Activated CD4-positive, alpha-beta memory T cell treated with anti-CD3 and anti-CD28 coated beads for 36 hours (primary cell): ENCODE measurements around the gene CLINT1. TPM values are rescaled to one million over a fixed set of nuclear protein-coding genes. Genes with fewer than 3 reads are reported as not detected.

Experiments used
- CTCF ChIA-PET: fragments of 350-600 bp; sonication (Branson Sonifier 250); formaldehyde crosslinking; loops from one replicate; lab custom pipeline; 2021; ENCODE audit warnings: antibody characterized with exemption, inconsistent platforms; lab: Charles Lee
- POLR2A ChIA-PET: fragments of 350-600 bp; sonication (Branson Sonifier 250); formaldehyde crosslinking; loops from one replicate; lab custom pipeline; 2021; ENCODE audit warnings: antibody characterized with exemption; lab: Charles Lee
- DNase-seq: peaks from one replicate; pipeline ENCODE4 v3.0.0-alpha.2; 2020
- H3K27ac Mint-ChIP-seq: one replicate; pipeline ENCODE4 v1.8.0; 2021; ENCODE audit warnings: mixed read lengths
- H3K27me3 Mint-ChIP-seq: one replicate; pipeline ENCODE4 v1.8.0; 2021; ENCODE audit warnings: mixed read lengths
- H3K36me3 Mint-ChIP-seq: one replicate; pipeline ENCODE4 v1.8.0; 2021; ENCODE audit warnings: mixed read lengths
- H3K4me1 Mint-ChIP-seq: one replicate; pipeline ENCODE4 v1.8.0; 2021; ENCODE audit warnings: low read depth, mixed read lengths
- H3K4me3 Mint-ChIP-seq: one replicate; pipeline ENCODE4 v1.8.0; 2021; ENCODE audit warnings: mild to moderate bottlenecking, mixed read lengths
- H3K9me3 Mint-ChIP-seq: one replicate; pipeline ENCODE4 v1.8.0; 2021; ENCODE audit warnings: mixed read lengths
- intact Hi-C: fragments of 100-400 bp; cut with micrococcal nuclease; formaldehyde crosslinking; loops from one replicate; pipeline ENCODE4 v1.15.1; 2023
- total RNA-seq, 2 experiments: library from RNA; stranded (reverse); gene quantifications; one replicate each; pipeline ENCODE4 v1.2.3, GENCODE V29; 2021

The CLINT1 gene
- total RNA-seq, 2 experiments from 2014 or later: 48.7 to 49.4 TPM

DNA sequence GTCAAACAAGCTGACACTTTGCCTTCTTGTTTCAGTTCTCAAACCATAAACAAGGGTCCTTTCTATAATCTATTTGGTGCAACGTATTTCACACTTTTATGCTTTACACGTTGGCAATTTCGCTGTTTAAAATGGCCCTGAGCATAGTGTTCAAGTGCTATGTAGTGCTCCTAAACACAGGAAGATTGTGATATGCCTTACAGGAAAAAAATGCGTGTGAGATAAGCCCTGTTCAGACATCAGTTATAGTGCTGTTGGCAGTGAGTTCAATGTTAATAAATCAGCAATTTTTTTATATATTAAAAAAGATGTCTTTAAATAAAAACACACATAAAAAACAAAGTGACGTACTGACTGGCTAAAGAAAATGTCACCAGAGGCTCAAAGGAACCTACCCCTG lies 23.9 kb downstream of the CLINT1 start:
- intact Hi-C loops: no loop called here
- H3K4me3 Mint-ChIP-seq: no peak overlapping the region
- H3K27me3 Mint-ChIP-seq: no peaks in the 10 kb centered on the region
- H3K27ac Mint-ChIP-seq: no peak overlapping the region
- no peaks in the 10 kb centered on the region for H3K36me3 Mint-ChIP-seq
- CTCF ChIA-PET: interaction anchor here (0.6 to 1.2 kb wide), 3 partner anchors 9 to 240 kb away, joined by 3 to 4 read pairs (median 3); no protein-coding TSS in a partner anchor
- no peaks in the 10 kb centered on the region for H3K9me3 Mint-ChIP-seq
- POLR2A ChIA-PET: no interaction called here
- DNase-seq: no peak
- H3K4me1 Mint-ChIP-seq: peaks cover 23% of the 10 kb centered on the region

DNA sequence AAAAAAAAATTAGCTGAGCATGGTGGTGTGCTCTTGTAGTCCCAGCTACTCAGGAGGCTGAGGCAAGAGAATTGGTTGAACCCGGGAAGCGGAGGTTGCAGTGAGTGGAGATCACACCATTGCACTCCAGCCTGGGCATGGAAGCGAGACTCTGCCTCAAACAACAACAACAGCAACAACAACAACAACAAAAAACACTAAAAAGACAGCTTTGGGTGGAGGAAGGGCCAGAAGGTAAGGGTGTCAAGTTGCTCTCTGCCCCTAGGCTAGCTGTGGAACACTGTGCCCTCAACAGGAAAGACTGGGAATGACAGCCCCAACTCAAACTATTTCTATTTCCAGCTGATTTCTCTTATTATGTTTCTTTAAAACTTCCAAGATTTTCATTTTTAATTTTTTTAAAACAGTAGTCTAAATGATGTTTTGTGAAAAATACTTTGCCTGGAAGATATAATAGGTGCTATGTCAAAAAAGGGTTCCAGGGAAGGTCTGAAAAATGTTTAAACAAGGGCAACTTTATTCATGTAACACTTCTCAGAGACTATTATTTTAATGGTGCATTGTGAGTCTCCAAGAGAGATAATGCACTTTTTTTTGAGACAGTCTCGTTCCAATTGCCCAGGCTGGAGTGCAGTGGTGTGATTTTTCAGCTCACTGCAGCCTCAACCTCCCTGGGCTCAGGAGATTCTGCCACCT lies 29.9 kb downstream of the CLINT1 start:
- ChIA-PET CTCF (interaction anchor here (0.9 to 1.6 kb wide), 8 partner anchors 9 to 166 kb away, joined by 3 to 8 read pairs (median 4); no protein-coding TSS in a partner anchor), POLR2A (interaction anchor here (0.6 kb wide), 1 partner anchor 19 kb away, joined by 4 read pairs; no protein-coding TSS in a partner anchor)
- no peak for DNase-seq
- no peaks in the 10 kb centered on the region for H3K27me3 Mint-ChIP-seq
- no peaks in the 10 kb centered on the region for H3K36me3 Mint-ChIP-seq
- no peaks in the 10 kb centered on the region for H3K9me3 Mint-ChIP-seq
- H3K27ac Mint-ChIP-seq: no peak overlapping the region
- H3K4me1 Mint-ChIP-seq: peaks cover 32% of the 10 kb centered on the region
- no peak overlapping the region for H3K4me3 Mint-ChIP-seq
- intact Hi-C loops: no loop called here

GRCh38 chr5:157828105-157828943 lies 30.6 kb downstream of the CLINT1 start:
- Mint-ChIP-seq H3K4me3 (no peak overlapping the region), H3K27ac (no peak overlapping the region), H3K4me1 (peaks cover 32% of the 10 kb centered on the region), H3K27me3 (no peaks in the 10 kb centered on the region), H3K9me3 (no peaks in the 10 kb centered on the region), H3K36me3 (no peaks in the 10 kb centered on the region)
- CTCF ChIA-PET: interaction anchor here (0.9 to 1.6 kb wide), 8 partner anchors 8 to 166 kb away, joined by 3 to 8 read pairs (median 4); no protein-coding TSS in a partner anchor
- intact Hi-C loops: no loop called here
- POLR2A ChIA-PET: no interaction called here
- DNase-seq: no peak

GRCh38 chr5:157827423-157827822 lies 31.5 kb downstream of the CLINT1 start:
- intact Hi-C loops: no loop called here
- POLR2A ChIA-PET: no interaction called here
- CTCF ChIA-PET: interaction anchor here (1.3 kb wide), 1 partner anchor 88 kb away, joined by 3 read pairs; no protein-coding TSS in a partner anchor
- Mint-ChIP-seq H3K36me3 (no peaks in the 10 kb centered on the region), H3K27ac (no peak overlapping the region), H3K4me3 (no peak overlapping the region), H3K27me3 (no peaks in the 10 kb centered on the region), H3K4me1 (peaks cover 30% of the 10 kb centered on the region), H3K9me3 (peaks cover 1% of the 10 kb centered on the region)
- no peak for DNase-seq

GRCh38 chr5:157823655-157824054 lies 35.3 kb downstream of the CLINT1 start:
- H3K27ac Mint-ChIP-seq: no peak overlapping the region
- intact Hi-C loops: loop anchor here (2.0 kb wide), 1 partner anchor 35 kb away; the partner anchor contains the start of gene CLINT1
- H3K4me3 Mint-ChIP-seq: no peak overlapping the region
- peaks cover 42% of the 10 kb centered on the region for H3K4me1 Mint-ChIP-seq
- H3K36me3 Mint-ChIP-seq: peaks cover 5% of the 10 kb centered on the region
- ChIA-PET POLR2A (no interaction called here), CTCF (interaction anchor here (1.3 to 2.0 kb wide), 3 partner anchors 69 to 171 kb away, joined by 4 to 9 read pairs (median 7); no protein-coding TSS in a partner anchor)
- H3K27me3 Mint-ChIP-seq: no peaks in the 10 kb centered on the region
- no peak for DNase-seq
- peaks cover 11% of the 10 kb centered on the region for H3K9me3 Mint-ChIP-seq

DNA sequence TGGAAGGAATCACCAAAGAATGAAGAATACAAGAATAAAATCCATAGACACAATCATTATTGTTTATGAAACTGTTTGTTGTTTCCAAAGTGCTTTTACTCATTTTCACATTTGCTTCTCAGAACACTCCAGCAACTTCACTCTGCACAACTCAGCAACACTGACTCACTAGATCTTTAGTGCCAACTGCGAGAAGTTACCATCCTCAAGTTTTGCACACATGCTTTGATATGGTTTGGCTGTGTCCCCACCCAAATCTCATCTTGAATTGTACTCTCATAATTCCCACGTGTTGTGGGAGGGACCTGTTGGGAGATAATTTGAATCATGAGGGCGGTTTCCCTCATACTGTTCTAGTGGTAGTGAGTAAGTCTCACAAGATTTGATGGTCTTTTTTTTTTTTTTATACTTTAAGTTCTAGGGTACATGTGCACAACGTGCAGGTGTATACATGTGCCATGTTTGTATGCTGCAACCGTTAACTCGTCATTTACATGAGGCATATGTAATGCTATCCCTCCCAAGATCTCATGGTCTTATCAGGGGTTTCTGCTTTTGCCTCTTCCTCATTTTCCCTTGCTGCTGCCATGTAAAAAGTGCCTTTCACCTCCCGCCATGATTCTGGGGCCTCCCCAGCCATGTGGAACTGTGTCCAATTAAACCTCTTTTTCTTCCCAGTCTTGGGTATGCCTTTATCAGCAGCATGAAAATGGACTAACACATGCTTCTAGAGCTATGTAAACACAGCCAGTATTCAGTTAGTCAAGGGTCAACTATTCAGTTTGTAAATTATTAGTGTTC lies 36.9 kb downstream of the CLINT1 start:
- intact Hi-C loops: loop anchor here (2.0 kb wide), 1 partner anchor 37 kb away; the partner anchor contains the start of gene CLINT1
- peak; percentile 37 for DNase-seq
- H3K4me3 Mint-ChIP-seq: no peak overlapping the region
- H3K27me3 Mint-ChIP-seq: no peaks in the 10 kb centered on the region
- H3K4me1 Mint-ChIP-seq: peaks cover 31% of the 10 kb centered on the region
- H3K27ac Mint-ChIP-seq: peak overlapping the region; percentile 19
- POLR2A ChIA-PET: no interaction called here
- H3K9me3 Mint-ChIP-seq: peaks cover 13% of the 10 kb centered on the region
- peaks cover 5% of the 10 kb centered on the region for H3K36me3 Mint-ChIP-seq
- CTCF ChIA-PET: interaction anchor here (1.3 to 2.0 kb wide), 3 partner anchors 71 to 173 kb away, joined by 4 to 9 read pairs (median 7); no protein-coding TSS in a partner anchor

- Mint-ChIP-seq H3K27ac (no peak overlapping the region), H3K9me3 (peaks cover 13% of the 10 kb centered on the region), H3K4me3 (no peak overlapping the region), H3K36me3 (peaks cover 7% of the 10 kb centered on the region), H3K27me3 (no peaks in the 10 kb centered on the region), H3K4me1 (peaks cover 31% of the 10 kb centered on the region)
- intact Hi-C loops: no loop called here
- ChIA-PET POLR2A (no interaction called here), CTCF (no interaction called here)
- no peak for DNase-seq
Measured at GRCh38 chr5:157821405-157821804, 37.5 kb downstream of the CLINT1 start.

- ChIA-PET POLR2A (no interaction called here), CTCF (interaction anchor here (0.9 to 4.4 kb wide), 9 partner anchors 8 to 174 kb away, joined by 3 to 95 read pairs (median 3); no protein-coding TSS in a partner anchor)
- H3K4me1 Mint-ChIP-seq: peaks cover 25% of the 10 kb centered on the region
- no peak overlapping the region for H3K4me3 Mint-ChIP-seq
- H3K36me3 Mint-ChIP-seq: peaks cover 7% of the 10 kb centered on the region
- H3K27ac Mint-ChIP-seq: no peak overlapping the region
- H3K27me3 Mint-ChIP-seq: no peaks in the 10 kb centered on the region
- H3K9me3 Mint-ChIP-seq: peaks cover 13% of the 10 kb centered on the region
- intact Hi-C loops: loop anchor here (1.0 kb wide), 1 partner anchor 98 kb away; no protein-coding TSS in a partner anchor
- no peak for DNase-seq
Measured at GRCh38 chr5:157820593-157821252, 38.2 kb downstream of the CLINT1 start.

GRCh38 chr5:157819502-157820115 lies 39.3 kb downstream of the CLINT1 start:
- ChIA-PET CTCF (interaction anchor here (0.7 to 4.4 kb wide), 12 partner anchors 9 to 175 kb away, joined by 3 to 95 read pairs (median 3); no protein-coding TSS in a partner anchor), POLR2A (no interaction called here)
- Mint-ChIP-seq H3K9me3 (peaks cover 13% of the 10 kb centered on the region), H3K4me1 (peaks cover 23% of the 10 kb centered on the region), H3K27me3 (no peaks in the 10 kb centered on the region), H3K4me3 (no peak overlapping the region), H3K36me3 (peaks cover 7% of the 10 kb centered on the region), H3K27ac (no peak overlapping the region)
- intact Hi-C loops: loop anchor here (1.0 kb wide), 1 partner anchor 99 kb away; no protein-coding TSS in a partner anchor
- no peak for DNase-seq

GRCh38 chr5:157818368-157818767 lies 40.6 kb downstream of the CLINT1 start:
- Mint-ChIP-seq H3K27ac (no peak overlapping the region), H3K36me3 (peaks cover 10% of the 10 kb centered on the region), H3K4me3 (no peak overlapping the region), H3K27me3 (no peaks in the 10 kb centered on the region), H3K9me3 (peaks cover 13% of the 10 kb centered on the region), H3K4me1 (peaks cover 23% of the 10 kb centered on the region)
- CTCF ChIA-PET: interaction anchor here (0.8 to 4.4 kb wide), 9 partner anchors 11 to 476 kb away, joined by 3 to 95 read pairs (median 8); no protein-coding TSS in a partner anchor
- POLR2A ChIA-PET: no interaction called here
- DNase-seq: no peak
- intact Hi-C loops: no loop called here
